ENCODE measurements around the gene SUPT6H. TPM values are rescaled to one million over a fixed set of nuclear protein-coding genes. Genes with fewer than 3 reads are reported as not detected.

SUPT6H gene
- total and polyA plus RNA-seq, 2 of the 8 experiments (the other 6 are each of a cell fraction or from before 2014, with no cell fraction given), result 32.0 to 59.9 TPM

- H2BK5ac ChIP-seq (ENCODE audit: low read depth, low read length), result no peak overlapping the region; the same call in 1 of the 2 replicates
- ChIA-PET POLR2A (ENCODE audit: partially characterized antibody) (interaction anchor here (0.5 to 4.8 kb wide), 22 partner anchors 11 to 186 kb away, joined by 3 to 47 read pairs (median 4); partner anchors contain the start of genes BLTP2, RPL23A, SDF2 and SUPT6H), CTCF (ENCODE audit: partially characterized antibody) (interaction anchor here (0.6 to 1.7 kb wide), 4 partner anchors 14 to 58 kb away, joined by 3 to 5 read pairs (median 4); no protein-coding TSS in a partner anchor)
- H2AFZ ChIP-seq (ENCODE audit: low read length), result no peak overlapping the region
- no peak overlapping the region for H3K27ac ChIP-seq (ENCODE audit: low read depth, low read length)
- H3K4me2 ChIP-seq (ENCODE audit: insufficient read depth in 1 of 2, low read depth in 2 of 2, low read length in 2 of 2), result no peak overlapping the region
- no peak overlapping the region for H4K91ac ChIP-seq (replicated peaks; ENCODE audit: insufficient read length, low read length)
- H2BK15ac ChIP-seq (ENCODE audit: low read length), result no peak overlapping the region
- no peak overlapping the region for H3K18ac ChIP-seq (ENCODE audit: extremely low read depth, low read length)
- no peak overlapping the region for H2AK5ac ChIP-seq (ENCODE audit: low read depth, low read length)
- H2BK12ac ChIP-seq (ENCODE audit: low read depth, low read length), result no peak overlapping the region
- H2BK20ac ChIP-seq (ENCODE audit: low read length), result no peak overlapping the region
- no peak overlapping the region for H3K23ac ChIP-seq (ENCODE audit: insufficient read length)
- no peak overlapping the region for H3K4ac ChIP-seq (replicated peaks; ENCODE audit: insufficient read length, low read depth, low read length)
- H2BK120ac ChIP-seq (replicated peaks; ENCODE audit: low read depth, low read length), result no peak overlapping the region
- H3K56ac ChIP-seq (replicated peaks; ENCODE audit: insufficient read length, low read depth, low read length), result no peak overlapping the region
- H3K79me1 ChIP-seq (ENCODE audit: low read depth, low read length), result peaks cover 3% of the 10 kb centered on the region; the same call in 1 of the 2 replicates
- no peak for FAIRE-seq
- H3K79me2 ChIP-seq (ENCODE audit: control insufficient read depth in 1 of 2, insufficient read depth in 2 of 2, low read length in 2 of 2), result peaks cover 0 to 12% of the 10 kb centered on the region in 2 experiments; a peak in 2 of 4 replicates
- H3K4me1 ChIP-seq (replicated peaks in 1 of 4; ENCODE audit: control insufficient read depth in 3 of 4, insufficient read depth in 4 of 4, low read length in 3 of 4), result peaks cover 0 to 11% (median 6%) of the 10 kb centered on the region in 4 experiments; a peak in 4 of 7 replicates
- WGBS, 2 experiments (ENCODE audit: extremely low coverage in 1 of 2, insufficient coverage in 1 of 2, insufficient read length in 1 of 2, insufficient replicate concordance in 2 of 2, low coverage in 1 of 2, low lambda C conversion rate in 2 of 2, missing lambda C conversion rate in 1 of 2), result 82% methylated on average over 5 of the region's 5 CpGs; no CpG with 5 or more reads in 1 of the 2 experiments
- no peak overlapping the region for H3K4me3 ChIP-seq (ENCODE audit: extremely low read depth in 1 of 4, insufficient read depth in 2 of 4, low read depth in 3 of 4, low read length in 4 of 4)
- DNase-seq (ENCODE audit: low read depth in 1 of 2, low spot score in 2 of 2), result no peak
- no peaks in the 10 kb centered on the region for H3K23me2 ChIP-seq (ENCODE audit: low read depth, low read length)
- H4K20me1 ChIP-seq (replicated peaks in 1 of 2; ENCODE audit: control insufficient read depth in 1 of 2, insufficient read depth in 2 of 2, low read length in 2 of 2), result peaks cover 9 to 17% of the 10 kb centered on the region in 2 experiments
- H3K27me3 ChIP-seq (replicated peaks in 1 of 4; ENCODE audit: control insufficient read depth in 3 of 4, extremely low read depth in 1 of 4, insufficient read depth in 3 of 4, low read length in 3 of 4), result no peaks in the 10 kb centered on the region
- H4K5ac ChIP-seq (ENCODE audit: insufficient read length, low read depth, low read length), result no peak overlapping the region
- H3K36me3 ChIP-seq (ENCODE audit: control insufficient read depth in 2 of 4, insufficient read depth in 4 of 4, low read length in 3 of 4), result peaks cover 12 to 31% (median 26%) of the 10 kb centered on the region in 4 experiments
- H3K9me3 ChIP-seq (ENCODE audit: insufficient read depth in 2 of 2, low read depth in 1 of 2, low read length in 1 of 2), result no peaks in the 10 kb centered on the region
- H4K8ac ChIP-seq (ENCODE audit: extremely low read depth, insufficient read depth, low read length), result no peak overlapping the region
- H3K9ac ChIP-seq (replicated peaks in 1 of 4; ENCODE audit: extremely low read depth in 1 of 4, low read depth in 3 of 4, low read length in 3 of 4), result no peak overlapping the region
- no peak overlapping the region for H3K14ac ChIP-seq (ENCODE audit: insufficient read length)
- TF ChIP-seq BACH1 (IDR thresholded peaks at IDR 0.05; ENCODE audit: low read length) (no peak), ZNF274 (IDR thresholded peaks at IDR 0.05; ENCODE audit: borderline replicate concordance, extremely low read depth, low read length) (no peak), TCF12 (IDR thresholded peaks at IDR 0.05; ENCODE audit: low read depth, low read length) (no peak), SRF (IDR thresholded peaks at IDR 0.05; ENCODE audit: low read depth, low read length) (no peak), EP300 (IDR thresholded peaks at IDR 0.05; ENCODE audit: borderline replicate concordance in 1 of 2, low read depth in 2 of 2, low read length in 2 of 2) (no peak), CEBPB (IDR thresholded peaks at IDR 0.05; ENCODE audit: low read depth, low read length) (no peak), RAD21 (IDR thresholded peaks at IDR 0.05 in 1 of 2, conservative IDR thresholded peaks at IDR 0.05 in 1 of 2; ENCODE audit: low read depth in 2 of 2, low read length in 2 of 2) (no peak), FOSL1 (IDR thresholded peaks at IDR 0.05; ENCODE audit: insufficient read depth, low read depth, low read length) (no peak)
- TF ChIP-seq, protein P1, sequence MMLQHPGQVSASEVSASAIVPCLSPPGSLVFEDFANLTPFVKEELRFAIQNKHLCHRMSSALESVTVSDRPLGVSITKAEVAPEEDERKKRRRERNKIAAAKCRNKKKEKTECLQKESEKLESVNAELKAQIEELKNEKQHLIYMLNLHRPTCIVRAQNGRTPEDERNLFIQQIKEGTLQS (IDR thresholded peaks at IDR 0.05; ENCODE audit: insufficient read depth, low read depth, low read length), result no peak
- TF ChIP-seq, protein P2, sequence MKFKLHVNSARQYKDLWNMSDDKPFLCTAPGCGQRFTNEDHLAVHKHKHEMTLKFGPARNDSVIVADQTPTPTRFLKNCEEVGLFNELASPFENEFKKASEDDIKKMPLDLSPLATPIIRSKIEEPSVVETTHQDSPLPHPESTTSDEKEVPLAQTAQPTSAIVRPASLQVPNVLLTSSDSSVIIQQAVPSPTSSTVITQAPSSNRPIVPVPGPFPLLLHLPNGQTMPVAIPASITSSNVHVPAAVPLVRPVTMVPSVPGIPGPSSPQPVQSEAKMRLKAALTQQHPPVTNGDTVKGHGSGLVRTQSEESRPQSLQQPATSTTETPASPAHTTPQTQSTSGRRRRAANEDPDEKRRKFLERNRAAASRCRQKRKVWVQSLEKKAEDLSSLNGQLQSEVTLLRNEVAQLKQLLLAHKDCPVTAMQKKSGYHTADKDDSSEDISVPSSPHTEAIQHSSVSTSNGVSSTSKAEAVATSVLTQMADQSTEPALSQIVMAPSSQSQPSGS (IDR thresholded peaks at IDR 0.05; ENCODE audit: low read length), result no peak
Measured at GRCh38 chr17:28705074-28705659, 43.2 kb downstream of the SUPT6H start.

Data from H1 (cell line).